Hematopoietic multipotent progenitor cell treated with erythropoietin and hydrocortisone succinate and interleukin-3 and kit ligand, for 17 days (in vitro differentiated cells): Measurements from ENCODE around the gene ACP1.

Experiments used
- DNase-seq: peaks from one replicate; pipeline ENCODE4 v3.0.0-alpha.2; 2015; ENCODE audit warnings: low spot score

ACP1 gene

GRCh38 chr2:255195-255594, 9.6 kb upstream of the ACP1 start:
- DNase-seq: no peak

- no peak for DNase-seq
These were observed 8.7 kb upstream of the ACP1 start for GRCh38 chr2:256094-256493.

- DNase-seq: no peak
These were observed 7.3 kb upstream of the ACP1 start for GRCh38 chr2:257429-257828.

GRCh38 chr2:257842-258241, 6.9 kb upstream of the ACP1 start:
- DNase-seq: no peak

- no peak for DNase-seq
These were observed 5.8 kb upstream of the ACP1 start for GRCh38 chr2:258933-259332.

- DNase-seq: no peak
These were observed 4.9 kb upstream of the ACP1 start for GRCh38 chr2:259789-260331.

- no peak for DNase-seq
These were observed 4.1 kb upstream of the ACP1 start for GRCh38 chr2:260507-261161.

GRCh38 chr2:262117-262516, 2.6 kb upstream of the ACP1 start:
- no peak for DNase-seq

GRCh38 chr2:263022-263738, 1.6 kb upstream of the ACP1 start:
- no peak for DNase-seq

- peak; percentile 31 for DNase-seq
These were observed 814 bp upstream of the ACP1 start, which contains the start of gene SH3YL1 for GRCh38 chr2:263774-264492. Gene SH3YL1 (minus strand): TSS chr2:264032. CDS start chr2:263984, 48 bp downstream.

GRCh38 chr2:268323-268722, 3.6 kb downstream of the ACP1 start:
- peak; percentile 77 for DNase-seq

GRCh38 chr2:269356-270030, 4.7 kb downstream of the ACP1 start:
- peak; percentile 9 for DNase-seq

- DNase-seq: no peak
These were observed 6.1 kb downstream of the ACP1 start for GRCh38 chr2:270861-271260.

- DNase-seq: no peak
These were observed 7.2 kb downstream of the ACP1 start for GRCh38 chr2:271917-272316.

GRCh38 chr2:273333-273732, 8.6 kb downstream of the ACP1 start:
- no peak for DNase-seq

- DNase-seq: peak; percentile 44
These were observed 9.8 kb downstream of the ACP1 start for GRCh38 chr2:274503-274902.

GRCh38 chr2:275466-275865, 10.7 kb downstream of the ACP1 start:
- no peak for DNase-seq

GRCh38 chr2:278312-278926, 13.7 kb downstream of the ACP1 start:
- no peak for DNase-seq

GRCh38 chr2:278927-279320, 14.2 kb downstream of the ACP1 start:
- no peak for DNase-seq

- no peak for DNase-seq
These were observed 14.6 kb downstream of the ACP1 start for GRCh38 chr2:279366-279765.

GRCh38 chr2:279956-280649, 15.4 kb downstream of the ACP1 start:
- no peak for DNase-seq
